NB4 (cell line): Measurements from ENCODE around the gene WNT7B.
A peak's percentile ranks its signal among the peaks of the same experiment; 100 is the strongest.

Source experiments
- DNase-seq: peaks from one replicate; pipeline ENCODE4 v3.0.0; 2010; ENCODE audit warnings: low read depth
- H3K4me3 ChIP-seq: one replicate; pipeline ENCODE4 v1.5.1; 2011; ENCODE audit warnings: mild to moderate bottlenecking, low read depth, low read length, moderate library complexity
- CTCF ChIP-seq: IDR thresholded peaks from one replicate; pipeline ENCODE4 v1.5.1; 2012; ENCODE audit warnings: low read depth, low read length
- MAX ChIP-seq: IDR thresholded peaks from 2 replicates; pipeline ENCODE4 v1.6.1; 2011; ENCODE audit warnings: low read depth, low read length
- MYC ChIP-seq: IDR thresholded peaks from 2 replicates; pipeline ENCODE4 v1.6.1; 2011; ENCODE audit warnings: low read depth, low read length
- POLR2A ChIP-seq: IDR thresholded peaks from 2 replicates; pipeline ENCODE4 v1.6.1; 2011; ENCODE audit warnings: mild to moderate bottlenecking; ENCODE audit not compliant: insufficient read length; ENCODE audit errors: extremely low read depth

Gene WNT7B

GRCh38 chr22:46002757-46003270 is 25.9 kb upstream of the WNT7B start:
- peak; percentile 50 for DNase-seq
- no peak for TF ChIP-seq CTCF
- no peak for TF ChIP-seq MAX
- TF ChIP-seq POLR2A, result no peak
- TF ChIP-seq MYC, result no peak
- H3K4me3 ChIP-seq, result no peak overlapping the region

- no peak overlapping the region for H3K4me3 ChIP-seq
- no peak for DNase-seq
- TF ChIP-seq POLR2A, result no peak
- no peak for TF ChIP-seq MAX
Measured at GRCh38 chr22:46001426-46002106, 24.6 kb upstream of the WNT7B start.

GRCh38 chr22:46001046-46001425 is 24.1 kb upstream of the WNT7B start:
- no peak for TF ChIP-seq MAX
- TF ChIP-seq CTCF, result peak; percentile 18
- peak; percentile 28 for DNase-seq
- H3K4me3 ChIP-seq, result no peak overlapping the region

- TF ChIP-seq CTCF (no peak), MYC (no peak), MAX (no peak), POLR2A (no peak)
- no peak overlapping the region for H3K4me3 ChIP-seq
- DNase-seq, result no peak
Measured at GRCh38 chr22:46000081-46001027, 23.4 kb upstream of the WNT7B start.

- H3K4me3 ChIP-seq, result no peak overlapping the region
- no peak for DNase-seq
- TF ChIP-seq POLR2A, result no peak
Measured at GRCh38 chr22:45999379-45999971, 22.5 kb upstream of the WNT7B start.

GRCh38 chr22:45998638-45999378 is 21.8 kb upstream of the WNT7B start:
- no peak for TF ChIP-seq MYC
- TF ChIP-seq POLR2A, result no peak
- TF ChIP-seq MAX, result no peak
- no peak for TF ChIP-seq CTCF
- H3K4me3 ChIP-seq, result no peak overlapping the region
- no peak for DNase-seq
